Measurements from ENCODE around the gene ADAMTS9. TPM values are rescaled to one million over a fixed set of nuclear protein-coding genes. Genes with fewer than 3 reads are reported as not detected.

Gene ADAMTS9
- total RNA-seq, 3 donors from 2014 or later, result 19.4 to 240 (median 50.6) TPM

DNA sequence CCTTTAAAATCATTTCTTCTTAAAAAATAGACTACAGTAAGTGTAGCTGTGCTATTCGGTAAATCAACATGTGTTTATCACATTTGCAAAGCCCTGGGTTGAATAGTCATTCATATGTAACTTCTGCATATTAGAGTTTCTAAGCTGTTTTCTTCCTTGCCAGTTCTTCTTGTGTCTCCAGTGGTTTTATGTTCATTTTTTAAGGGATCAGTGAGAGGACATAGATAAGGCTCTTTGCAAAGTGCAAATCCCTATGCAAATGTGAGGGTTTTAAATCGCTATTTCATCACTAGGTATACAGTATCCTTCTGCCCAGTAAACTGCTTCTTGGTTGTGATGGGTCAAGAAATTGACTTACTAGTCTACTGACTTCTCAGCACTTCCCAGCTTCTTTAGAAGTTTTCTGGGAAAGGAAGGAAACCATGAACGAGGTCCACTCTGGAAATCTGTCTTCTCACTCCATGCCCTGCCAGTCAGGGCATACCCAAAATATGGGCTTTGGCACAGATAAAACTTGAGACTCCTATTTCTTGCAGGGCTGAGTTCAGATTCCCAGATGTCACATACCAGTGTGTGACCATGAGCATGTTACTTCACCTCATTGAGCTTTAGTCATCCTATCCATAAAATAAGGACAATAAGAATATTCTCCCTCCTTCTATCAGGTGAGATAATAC is 38.8 kb upstream of the ADAMTS9 start:
- Histone ChIP-seq H3K4me3 (no peak overlapping the region), H3K27ac (no peak overlapping the region), H3K27me3 (no peaks in the 10 kb centered on the region), H3K36me3 (no peaks in the 10 kb centered on the region), H3K4me1 (no peaks in the 10 kb centered on the region), H3K9me3 (no peaks in the 10 kb centered on the region)
- DNase-seq (ENCODE audit: low spot score in 2 of 2), result no peak
- intact Hi-C loops (cut with DNase I; ENCODE audit: low total_unique reads), result no loop called here
- TF ChIP-seq POLR2AphosphoS5 (IDR thresholded peaks at IDR 0.05), result no peak
- TF ChIP-seq POLR2A (IDR thresholded peaks at IDR 0.05), result no peak
- TF ChIP-seq, protein P1, sequence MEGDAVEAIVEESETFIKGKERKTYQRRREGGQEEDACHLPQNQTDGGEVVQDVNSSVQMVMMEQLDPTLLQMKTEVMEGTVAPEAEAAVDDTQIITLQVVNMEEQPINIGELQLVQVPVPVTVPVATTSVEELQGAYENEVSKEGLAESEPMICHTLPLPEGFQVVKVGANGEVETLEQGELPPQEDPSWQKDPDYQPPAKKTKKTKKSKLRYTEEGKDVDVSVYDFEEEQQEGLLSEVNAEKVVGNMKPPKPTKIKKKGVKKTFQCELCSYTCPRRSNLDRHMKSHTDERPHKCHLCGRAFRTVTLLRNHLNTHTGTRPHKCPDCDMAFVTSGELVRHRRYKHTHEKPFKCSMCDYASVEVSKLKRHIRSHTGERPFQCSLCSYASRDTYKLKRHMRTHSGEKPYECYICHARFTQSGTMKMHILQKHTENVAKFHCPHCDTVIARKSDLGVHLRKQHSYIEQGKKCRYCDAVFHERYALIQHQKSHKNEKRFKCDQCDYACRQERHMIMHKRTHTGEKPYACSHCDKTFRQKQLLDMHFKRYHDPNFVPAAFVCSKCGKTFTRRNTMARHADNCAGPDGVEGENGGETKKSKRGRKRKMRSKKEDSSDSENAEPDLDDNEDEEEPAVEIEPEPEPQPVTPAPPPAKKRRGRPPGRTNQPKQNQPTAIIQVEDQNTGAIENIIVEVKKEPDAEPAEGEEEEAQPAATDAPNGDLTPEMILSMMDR (IDR thresholded peaks at IDR 0.05), result no peak

DNA sequence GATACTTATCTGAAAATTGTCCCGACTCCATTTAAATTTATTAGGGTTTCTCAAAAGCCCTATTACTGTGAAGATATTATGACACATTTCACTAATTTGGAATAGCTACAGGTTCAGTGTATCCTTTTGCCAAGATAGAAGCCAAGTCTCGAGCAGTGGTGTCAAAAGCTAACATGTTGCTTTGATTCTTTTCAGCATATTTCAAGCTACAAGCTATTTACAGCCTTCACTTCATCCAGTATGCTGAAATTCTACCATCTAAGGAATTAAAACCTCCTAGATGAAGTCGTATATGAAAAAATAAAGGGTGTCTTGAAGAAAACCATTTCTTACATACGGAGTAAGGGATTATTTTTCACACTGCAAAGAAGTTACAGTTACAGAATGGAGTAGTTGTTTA is 31.2 kb upstream of the ADAMTS9 start:
- Histone ChIP-seq H3K27me3 (no peaks in the 10 kb centered on the region), H3K4me3 (no peak overlapping the region), H3K4me1 (no peaks in the 10 kb centered on the region), H3K36me3 (no peaks in the 10 kb centered on the region), H3K9me3 (no peaks in the 10 kb centered on the region), H3K27ac (no peak overlapping the region)
- no peak for DNase-seq (ENCODE audit: low spot score in 2 of 2)
- no peak for TF ChIP-seq POLR2AphosphoS5 (IDR thresholded peaks at IDR 0.05)
- no peak for TF ChIP-seq POLR2A (IDR thresholded peaks at IDR 0.05)
- TF ChIP-seq, protein P1 (IDR thresholded peaks at IDR 0.05), result no peak
- intact Hi-C loops (cut with DNase I; ENCODE audit: low total_unique reads), result no loop called here

DNA sequence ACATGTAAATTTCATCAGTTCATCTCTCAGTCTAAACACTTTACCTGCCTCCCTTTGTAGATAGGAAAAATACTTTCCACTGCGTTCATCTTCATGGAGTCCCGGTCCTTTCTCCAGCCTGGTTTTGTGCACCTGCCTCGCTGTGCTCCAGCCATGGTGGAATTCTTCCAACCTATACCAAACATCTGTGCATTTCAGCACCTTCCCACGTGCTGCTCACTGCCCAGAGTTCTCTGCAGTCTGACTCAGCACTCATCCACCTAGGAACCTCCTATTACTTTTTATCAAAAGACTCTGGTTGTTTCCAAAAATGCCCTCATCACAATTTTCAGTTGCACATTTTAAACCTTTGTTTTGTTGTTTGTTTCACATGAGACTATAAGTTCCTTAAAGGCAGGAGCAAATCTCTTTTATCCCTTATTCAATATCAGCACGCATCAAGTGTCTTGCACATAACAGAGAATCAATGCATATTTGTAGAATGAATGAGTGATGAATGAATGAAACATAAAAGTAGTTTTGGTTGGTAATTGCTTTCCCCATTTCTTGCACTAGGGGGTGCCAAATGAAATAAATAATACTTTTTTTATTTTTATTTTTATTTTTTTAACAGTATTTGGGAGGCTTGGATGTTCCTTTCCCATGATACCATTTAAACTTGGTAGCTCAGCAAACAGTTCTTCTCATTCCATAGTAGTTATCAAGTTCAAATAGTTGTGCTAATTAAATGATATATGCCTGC is 30.2 kb upstream of the ADAMTS9 start:
- no peak overlapping the region for H3K27ac ChIP-seq
- intact Hi-C loops (cut with DNase I; ENCODE audit: low total_unique reads), result no loop called here
- H3K4me3 ChIP-seq, result no peak overlapping the region

DNA sequence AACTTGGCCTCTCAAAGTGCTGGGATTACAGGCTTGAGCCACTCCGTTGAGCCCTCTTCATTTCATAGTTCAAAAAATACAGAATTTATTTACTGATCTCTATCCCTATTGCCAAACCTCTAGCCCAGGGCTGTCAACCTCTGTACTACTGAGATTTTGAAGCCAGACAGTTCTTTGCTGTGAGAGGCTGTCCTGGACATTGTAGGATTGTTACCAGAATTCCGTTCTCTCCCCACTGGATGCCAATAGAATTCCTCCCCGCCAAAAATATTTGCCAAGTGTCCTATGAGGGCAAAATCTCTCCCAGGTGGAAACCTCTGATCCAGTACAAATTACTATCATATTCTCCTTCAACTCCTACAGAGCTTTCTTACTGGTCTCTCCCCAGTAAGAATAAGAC is 29.6 kb upstream of the ADAMTS9 start:
- no peak for DNase-seq (ENCODE audit: low spot score in 2 of 2)
- no peaks in the 10 kb centered on the region for H3K27me3 ChIP-seq
- H3K4me3 ChIP-seq, result no peak overlapping the region
- H3K4me1 ChIP-seq, result no peaks in the 10 kb centered on the region
- no peaks in the 10 kb centered on the region for H3K9me3 ChIP-seq
- no peak for TF ChIP-seq POLR2A (IDR thresholded peaks at IDR 0.05)
- TF ChIP-seq, protein P1 (IDR thresholded peaks at IDR 0.05), result no peak
- no peak for TF ChIP-seq POLR2AphosphoS5 (IDR thresholded peaks at IDR 0.05)
- intact Hi-C loops (cut with DNase I; ENCODE audit: low total_unique reads), result no loop called here
- no peak overlapping the region for H3K27ac ChIP-seq
- no peaks in the 10 kb centered on the region for H3K36me3 ChIP-seq

More for the DNA sequence above, 30.2 kb upstream of the ADAMTS9 start:
- Histone ChIP-seq H3K9me3 (no peaks in the 10 kb centered on the region), H3K36me3 (no peaks in the 10 kb centered on the region), H3K4me1 (no peaks in the 10 kb centered on the region), H3K27me3 (no peaks in the 10 kb centered on the region)
- TF ChIP-seq POLR2A (IDR thresholded peaks at IDR 0.05), result no peak
- TF ChIP-seq POLR2AphosphoS5 (IDR thresholded peaks at IDR 0.05), result no peak
- TF ChIP-seq, protein P1 (IDR thresholded peaks at IDR 0.05), result no peak
- DNase-seq (ENCODE audit: low spot score in 2 of 2), result no peak

DNA sequence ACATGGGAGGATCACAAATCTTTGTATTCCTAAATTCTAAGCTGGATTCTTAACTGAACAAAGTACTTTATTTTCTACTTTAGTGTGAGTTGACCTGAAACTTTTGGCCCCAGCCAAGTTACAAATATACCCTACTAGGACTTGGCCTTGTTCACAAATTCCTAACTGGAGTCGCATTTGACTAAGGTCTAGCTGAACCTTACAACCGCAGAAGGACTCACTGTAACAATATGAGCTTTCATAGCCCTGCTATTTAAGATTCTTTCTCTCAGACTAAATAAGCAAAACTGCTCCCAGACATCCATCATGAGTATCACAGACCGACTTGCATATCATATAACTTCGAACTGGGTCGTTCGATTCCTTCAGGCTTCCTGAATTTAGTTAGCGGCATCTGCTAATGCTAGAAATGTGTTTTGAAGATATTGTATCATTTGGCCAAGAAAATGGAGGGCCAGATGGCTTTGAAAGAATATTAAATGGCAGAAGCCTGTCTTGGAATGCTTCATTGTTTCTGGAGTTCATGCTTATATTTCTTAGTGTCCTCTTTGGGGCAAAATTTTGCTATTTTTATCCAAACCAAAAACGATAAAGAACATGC is 28.4 kb upstream of the ADAMTS9 start:
- no peaks in the 10 kb centered on the region for H3K4me1 ChIP-seq
- TF ChIP-seq POLR2AphosphoS5 (IDR thresholded peaks at IDR 0.05) (no peak), POLR2A (IDR thresholded peaks at IDR 0.05) (no peak)
- TF ChIP-seq, protein P1 (IDR thresholded peaks at IDR 0.05), result no peak
- H3K27ac ChIP-seq, result no peak overlapping the region
- intact Hi-C loops (cut with DNase I; ENCODE audit: low total_unique reads), result no loop called here
- H3K36me3 ChIP-seq, result no peaks in the 10 kb centered on the region
- no peaks in the 10 kb centered on the region for H3K27me3 ChIP-seq
- DNase-seq (ENCODE audit: low spot score in 2 of 2), result no peak
- no peaks in the 10 kb centered on the region for H3K9me3 ChIP-seq
- no peak overlapping the region for H3K4me3 ChIP-seq
